ENCODE results near the gene ADRA1B.

Gene ADRA1B

GRCh38 chr5:160021831-160022446 is 105.7 kb downstream of the ADRA1B start:
- DNase-seq: peak; percentile 71

Data from NCI-H2029 treated with DMSO at 0.1 percent for 48 hours (cell line).